ENCODE measurements around the gene OGFOD3. TPM values are rescaled to one million over a fixed set of nuclear protein-coding genes. Genes with fewer than 3 reads are reported as not detected.

The OGFOD3 gene
- total RNA-seq, 1 experiment from 2014 or later = 26.6 TPM

Other genes with a start within 250 kb of the OGFOD3 start
- gene CCDC57, start 205.7 kb downstream of the OGFOD3 start, total RNA-seq (2021) = 138 and 140 TPM in 2 replicates
- gene SLC16A3, start 189.5 kb downstream of the OGFOD3 start, total RNA-seq (2021) = 157 and 198 TPM in 2 replicates
- 151 and 181 TPM in 2 replicates for gene CSNK1D, start 144.9 kb downstream of the OGFOD3 start, total RNA-seq (2021)
- gene CD7, start 101.0 kb downstream of the OGFOD3 start, total RNA-seq (2021) = 0.48 and 0.68 TPM in 2 replicates
- 3.6 and 6.3 TPM in 2 replicates for gene SECTM1, start 84.8 kb downstream of the OGFOD3 start, total RNA-seq (2021)
- 0.24 and 0.28 TPM in 2 replicates for gene TEX19, start 59.3 kb downstream of the OGFOD3 start, total RNA-seq (2021)
- not detected in 2 replicates for gene UTS2R, start 46.8 kb downstream of the OGFOD3 start, total RNA-seq (2021)
- 30.0 and 35.9 TPM in 2 replicates for gene HEXD, start 239 bp downstream of the OGFOD3 start, total RNA-seq (2021)
- 77.9 and 78.4 TPM in 2 replicates for gene CYBC1, start 32.2 kb upstream of the OGFOD3 start, total RNA-seq (2021)
- 57.2 and 58.0 TPM in 2 replicates for gene NARF, start 40.2 kb upstream of the OGFOD3 start, total RNA-seq (2021)
- gene FOXK2, start 101.1 kb upstream of the OGFOD3 start, total RNA-seq (2021) = 70.5 and 78.9 TPM in 2 replicates
- gene WDR45B, start 229.9 kb upstream of the OGFOD3 start, total RNA-seq (2021) = 65.1 and 84.9 TPM in 2 replicates

All from PC-9 (cell line).